HFFc6 (cell line): Measurements from ENCODE around the gene RBM20. TPM values are rescaled to one million over a fixed set of nuclear protein-coding genes. Genes with fewer than 3 reads are reported as not detected.

ENCODE experiments used
- DNase-seq: peaks from one replicate; pipeline ENCODE4 v3.0.0-alpha.2; 2018
- H3K27ac Mint-ChIP-seq: 2 replicates; pipeline ENCODE4 v1.8.0; 2020; ENCODE audit warnings: mild to moderate bottlenecking, mixed read lengths
- H3K27me3 Mint-ChIP-seq: 2 replicates; pipeline ENCODE4 v1.8.0; 2021; ENCODE audit warnings: mild to moderate bottlenecking, moderate library complexity, mixed read lengths; ENCODE audit not compliant: insufficient read depth
- H3K36me3 Mint-ChIP-seq: 2 replicates; pipeline ENCODE4 v1.8.0; 2021; ENCODE audit warnings: low read depth, mixed read lengths
- H3K4me1 Mint-ChIP-seq: 2 replicates; pipeline ENCODE4 v1.8.0; 2020; ENCODE audit warnings: low read depth, mixed read lengths
- H3K4me3 Mint-ChIP-seq: 2 replicates; pipeline ENCODE4 v1.8.0; 2020; ENCODE audit warnings: mild to moderate bottlenecking, moderate library complexity, mixed read lengths
- H3K9me3 Mint-ChIP-seq: 2 replicates; pipeline ENCODE4 v1.8.0; 2020; ENCODE audit warnings: mild to moderate bottlenecking, mixed read lengths
- total RNA-seq, 6 experiments: library from RNA; stranded (reverse); fragmentation: NEBNext Ultra II Directional; extraction: Animal tissue kit (Norgen Biotek cat#: 25700); gene quantifications; 2 replicates in 1 of 6; 3 replicates in 5 of 6; pipeline ENCODE4 v1.2.3, GENCODE V29; 2021
- TF ChIP-seq, protein P1 (sequence below): fragments of 200-600 bp; sonication (generic); IDR thresholded peaks from 2 replicates; pipeline ENCODE4 v1.5.0; 2021; ENCODE audit warnings: antibody characterized with exemption, mild to moderate bottlenecking

The RBM20 gene
- total RNA-seq, 6 experiments from 2014 or later: not detected

GRCh38 chr10:110788620-110789385 is 144.7 kb downstream of the RBM20 start:
- Mint-ChIP-seq H3K4me1 (peaks cover 12% of the 10 kb centered on the region), H3K9me3 (no peaks in the 10 kb centered on the region), H3K27me3 (peaks cover 49% of the 10 kb centered on the region), H3K4me3 (no peak overlapping the region), H3K27ac (no peak overlapping the region), H3K36me3 (no peaks in the 10 kb centered on the region)
- TF ChIP-seq, protein P1, sequence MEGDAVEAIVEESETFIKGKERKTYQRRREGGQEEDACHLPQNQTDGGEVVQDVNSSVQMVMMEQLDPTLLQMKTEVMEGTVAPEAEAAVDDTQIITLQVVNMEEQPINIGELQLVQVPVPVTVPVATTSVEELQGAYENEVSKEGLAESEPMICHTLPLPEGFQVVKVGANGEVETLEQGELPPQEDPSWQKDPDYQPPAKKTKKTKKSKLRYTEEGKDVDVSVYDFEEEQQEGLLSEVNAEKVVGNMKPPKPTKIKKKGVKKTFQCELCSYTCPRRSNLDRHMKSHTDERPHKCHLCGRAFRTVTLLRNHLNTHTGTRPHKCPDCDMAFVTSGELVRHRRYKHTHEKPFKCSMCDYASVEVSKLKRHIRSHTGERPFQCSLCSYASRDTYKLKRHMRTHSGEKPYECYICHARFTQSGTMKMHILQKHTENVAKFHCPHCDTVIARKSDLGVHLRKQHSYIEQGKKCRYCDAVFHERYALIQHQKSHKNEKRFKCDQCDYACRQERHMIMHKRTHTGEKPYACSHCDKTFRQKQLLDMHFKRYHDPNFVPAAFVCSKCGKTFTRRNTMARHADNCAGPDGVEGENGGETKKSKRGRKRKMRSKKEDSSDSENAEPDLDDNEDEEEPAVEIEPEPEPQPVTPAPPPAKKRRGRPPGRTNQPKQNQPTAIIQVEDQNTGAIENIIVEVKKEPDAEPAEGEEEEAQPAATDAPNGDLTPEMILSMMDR: no peak
- DNase-seq: no peak

GRCh38 chr10:110789604-110790433 is 145.7 kb downstream of the RBM20 start:
- Mint-ChIP-seq H3K4me1 (peaks cover 16% of the 10 kb centered on the region), H3K27me3 (peaks cover 49% of the 10 kb centered on the region), H3K4me3 (no peak overlapping the region), H3K27ac (no peak overlapping the region), H3K36me3 (no peaks in the 10 kb centered on the region), H3K9me3 (no peaks in the 10 kb centered on the region)
- TF ChIP-seq, protein P1: no peak
- DNase-seq: no peak

DNA sequence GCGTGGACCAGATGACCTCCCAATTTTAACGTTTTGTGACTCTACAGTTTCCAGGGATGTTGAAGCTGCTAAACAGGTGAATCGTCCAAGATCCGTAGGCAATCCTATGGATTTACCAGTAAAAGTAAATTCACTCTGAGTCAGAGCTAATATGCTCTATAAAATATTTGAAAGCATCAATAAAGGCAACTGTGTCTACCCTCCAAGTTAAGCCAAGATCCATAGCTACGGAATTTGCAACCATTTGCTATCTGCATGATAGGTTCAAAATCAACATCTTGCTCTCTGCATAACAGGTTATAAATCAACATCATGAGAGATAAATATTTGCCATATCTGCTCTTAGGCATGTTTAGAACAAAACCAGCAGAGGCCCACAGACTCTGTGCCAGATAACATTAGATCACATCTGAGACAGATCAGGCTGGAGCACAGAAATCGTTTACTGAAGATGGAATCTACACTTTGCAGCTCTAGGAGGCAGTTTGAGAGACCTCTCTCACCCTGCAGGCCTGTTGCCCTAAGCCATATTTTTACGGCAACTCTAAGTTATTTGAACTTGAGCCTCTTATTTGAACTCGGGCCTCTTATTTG is 146.9 kb downstream of the RBM20 start:
- Mint-ChIP-seq H3K4me3 (no peak overlapping the region), H3K36me3 (no peaks in the 10 kb centered on the region), H3K4me1 (peaks cover 16% of the 10 kb centered on the region), H3K27me3 (peaks cover 43% of the 10 kb centered on the region), H3K9me3 (no peaks in the 10 kb centered on the region), H3K27ac (no peak overlapping the region)
- DNase-seq: no peak
- TF ChIP-seq, protein P1: no peak

DNA sequence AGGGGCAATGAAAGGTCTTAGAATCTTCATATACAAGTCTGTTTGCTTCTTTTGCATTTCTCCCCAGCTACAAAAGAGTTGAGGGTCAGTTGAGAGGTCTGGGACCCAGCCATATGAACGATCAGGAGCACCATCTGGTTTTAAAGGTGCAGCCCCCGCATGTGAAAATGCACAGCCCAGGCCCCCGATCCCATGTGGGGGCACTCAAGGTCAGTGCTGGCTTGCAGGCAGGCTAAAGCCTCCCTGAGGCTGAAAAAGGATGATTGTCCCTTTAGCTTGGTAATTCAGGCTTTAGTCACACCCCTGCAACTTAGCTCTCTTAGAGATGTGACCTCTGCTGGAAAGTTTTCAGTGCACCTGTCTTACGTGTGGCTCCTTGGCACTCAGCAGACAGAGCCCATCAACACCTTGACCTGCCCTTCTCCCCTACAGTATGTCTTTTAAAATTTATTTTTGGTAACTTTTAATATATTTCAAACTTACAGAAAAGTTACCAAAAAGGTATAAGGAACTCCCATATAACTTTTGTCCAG is 147.5 kb downstream of the RBM20 start:
- Mint-ChIP-seq H3K4me3 (no peak overlapping the region), H3K4me1 (peaks cover 16% of the 10 kb centered on the region), H3K27ac (no peak overlapping the region), H3K27me3 (peaks cover 40% of the 10 kb centered on the region), H3K9me3 (no peaks in the 10 kb centered on the region), H3K36me3 (no peaks in the 10 kb centered on the region)
- no peak for DNase-seq
- TF ChIP-seq, protein P1: no peak

DNA sequence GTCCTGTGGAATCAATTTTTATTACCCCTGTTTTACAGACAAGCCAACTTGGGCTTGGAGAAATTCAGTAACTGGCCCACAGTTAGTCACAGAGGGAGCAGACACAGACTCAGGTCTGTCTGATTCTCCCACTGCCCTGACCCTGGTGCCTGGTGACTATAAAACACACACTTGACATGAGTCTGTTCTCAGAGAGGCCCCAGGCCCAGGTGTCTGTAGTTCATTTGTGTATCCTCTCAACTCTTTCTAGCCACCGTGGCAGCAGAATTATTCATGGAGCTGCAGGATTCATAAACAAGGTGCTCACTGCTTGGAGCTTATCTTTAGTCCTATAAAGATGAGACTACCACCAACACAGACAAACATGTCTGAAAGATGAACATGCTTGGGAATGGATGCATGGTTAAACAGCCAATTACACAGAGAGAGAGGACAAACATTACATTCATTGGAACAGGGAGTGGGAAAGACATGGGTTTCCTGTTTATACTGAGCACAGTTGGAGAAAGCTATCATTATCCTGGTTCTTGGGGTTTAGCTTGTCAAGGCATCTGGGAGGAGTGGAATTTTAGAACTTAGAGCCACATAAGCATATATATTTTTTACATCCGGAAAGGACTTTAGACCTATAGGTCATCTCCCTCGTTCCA is 148.5 kb downstream of the RBM20 start:
- peaks cover 16% of the 10 kb centered on the region for H3K4me1 Mint-ChIP-seq
- peak overlapping the region; percentile 2; the same call in 1 of the 2 replicates for H3K4me3 Mint-ChIP-seq
- TF ChIP-seq, protein P1: no peak
- H3K9me3 Mint-ChIP-seq: no peaks in the 10 kb centered on the region
- DNase-seq: no peak
- H3K27me3 Mint-ChIP-seq: peaks cover 38% of the 10 kb centered on the region
- H3K36me3 Mint-ChIP-seq: no peaks in the 10 kb centered on the region
- no peak overlapping the region for H3K27ac Mint-ChIP-seq
